Measurements from ENCODE around the gene MGAT5B.

The MGAT5B gene

GRCh38 chr17:76889323-76889722, 21.1 kb downstream of the MGAT5B start:
- Histone ChIP-seq H3K79me2 (ENCODE audit: control insufficient read depth, insufficient read depth, low read length, poor library complexity) (no peaks in the 10 kb centered on the region), H3K27me3 (ENCODE audit: insufficient read depth, low read length) (no peaks in the 10 kb centered on the region), H3K4me3 (ENCODE audit: low read depth, low read length) (no peak overlapping the region), H3K18ac (ENCODE audit: low read length) (no peak overlapping the region), H2AK5ac (ENCODE audit: low read length) (no peak overlapping the region), H3K4ac (ENCODE audit: low read depth, low read length) (no peak overlapping the region), H2BK5ac (ENCODE audit: low read depth, low read length, poor library complexity) (no peak overlapping the region), H3K4me2 (ENCODE audit: low read length) (no peak overlapping the region), H3K79me1 (ENCODE audit: low read length) (no peaks in the 10 kb centered on the region), H3K27ac (ENCODE audit: low read depth, low read length) (no peak overlapping the region), H4K8ac (ENCODE audit: low read depth, low read length) (no peak overlapping the region), H3K9me3 (ENCODE audit: insufficient read depth, low read depth, low read length) (no peaks in the 10 kb centered on the region), H2AFZ (ENCODE audit: insufficient read depth, low read length, poor library complexity) (no peak overlapping the region), H3K14ac (ENCODE audit: low read length) (no peak overlapping the region), H3K23ac (ENCODE audit: low read length) (no peak overlapping the region), H2BK12ac (ENCODE audit: low read length) (no peak overlapping the region), H3K36me3 (ENCODE audit: control insufficient read depth in 1 of 2, insufficient read depth in 2 of 2, low read length in 2 of 2) (no peaks in the 10 kb centered on the region), H4K12ac (ENCODE audit: low read depth, low read length) (no peak overlapping the region), H3K9ac (ENCODE audit: low read length) (no peak overlapping the region), H4K91ac (ENCODE audit: low read depth, low read length) (no peak overlapping the region), H3K4me1 (ENCODE audit: control insufficient read depth in 1 of 2, insufficient read depth in 2 of 2, low read length in 2 of 2) (no peaks in the 10 kb centered on the region), H2BK120ac (ENCODE audit: insufficient read depth, low read length, poor library complexity) (no peak overlapping the region)
- no peak for DNase-seq
- WGBS (ENCODE audit: extremely low coverage, insufficient coverage, insufficient read length) = no CpG with 5 or more reads among the region's 5 CpGs

DNA sequence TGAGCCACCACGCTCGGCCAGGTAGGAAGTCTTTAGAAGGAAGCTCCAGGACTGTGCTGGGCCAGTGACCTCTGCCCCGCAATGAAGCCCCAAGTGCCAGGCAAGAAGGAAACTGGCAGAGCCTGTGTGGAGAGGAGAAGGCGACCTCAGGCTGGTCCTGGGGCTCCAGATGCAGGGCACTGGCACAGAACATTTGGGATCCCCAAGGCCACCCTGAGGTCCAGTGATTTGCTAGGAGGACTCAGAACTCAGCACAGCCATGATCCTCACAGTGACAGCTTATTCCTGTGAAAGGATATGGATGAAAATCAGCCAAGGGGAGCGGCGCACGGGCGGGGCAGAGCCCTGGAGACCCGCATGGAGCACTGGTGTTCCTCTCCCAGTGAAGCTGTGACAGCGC, 24.1 kb downstream of the MGAT5B start:
- Histone ChIP-seq H4K12ac (ENCODE audit: low read depth, low read length) (no peak overlapping the region), H3K27ac (ENCODE audit: low read depth, low read length) (no peak overlapping the region), H2AK5ac (ENCODE audit: low read length) (no peak overlapping the region), H3K18ac (ENCODE audit: low read length) (no peak overlapping the region), H3K36me3 (ENCODE audit: control insufficient read depth in 1 of 2, insufficient read depth in 2 of 2, low read length in 2 of 2) (no peaks in the 10 kb centered on the region), H3K4me1 (ENCODE audit: control insufficient read depth in 1 of 2, insufficient read depth in 2 of 2, low read length in 2 of 2) (no peaks in the 10 kb centered on the region), H3K14ac (ENCODE audit: low read length) (no peak overlapping the region), H3K9ac (ENCODE audit: low read length) (no peak overlapping the region), H4K91ac (ENCODE audit: low read depth, low read length) (no peak overlapping the region), H3K4me2 (ENCODE audit: low read length) (no peak overlapping the region), H2BK120ac (ENCODE audit: insufficient read depth, low read length, poor library complexity) (no peak overlapping the region), H3K4me3 (ENCODE audit: low read depth, low read length) (no peak overlapping the region), H3K79me2 (ENCODE audit: control insufficient read depth, insufficient read depth, low read length, poor library complexity) (no peaks in the 10 kb centered on the region), H3K27me3 (ENCODE audit: insufficient read depth, low read length) (no peaks in the 10 kb centered on the region), H2AFZ (ENCODE audit: insufficient read depth, low read length, poor library complexity) (no peak overlapping the region), H3K4ac (ENCODE audit: low read depth, low read length) (no peak overlapping the region), H4K8ac (ENCODE audit: low read depth, low read length) (no peak overlapping the region), H2BK12ac (ENCODE audit: low read length) (no peak overlapping the region), H3K9me3 (ENCODE audit: insufficient read depth, low read depth, low read length) (peaks cover 3% of the 10 kb centered on the region), H2BK5ac (ENCODE audit: low read depth, low read length, poor library complexity) (no peak overlapping the region), H3K79me1 (ENCODE audit: low read length) (no peaks in the 10 kb centered on the region), H3K23ac (ENCODE audit: low read length) (no peak overlapping the region)
- no CpG with 5 or more reads among the region's 10 CpGs for WGBS (ENCODE audit: extremely low coverage, insufficient coverage, insufficient read length)
- no peak for DNase-seq

DNA sequence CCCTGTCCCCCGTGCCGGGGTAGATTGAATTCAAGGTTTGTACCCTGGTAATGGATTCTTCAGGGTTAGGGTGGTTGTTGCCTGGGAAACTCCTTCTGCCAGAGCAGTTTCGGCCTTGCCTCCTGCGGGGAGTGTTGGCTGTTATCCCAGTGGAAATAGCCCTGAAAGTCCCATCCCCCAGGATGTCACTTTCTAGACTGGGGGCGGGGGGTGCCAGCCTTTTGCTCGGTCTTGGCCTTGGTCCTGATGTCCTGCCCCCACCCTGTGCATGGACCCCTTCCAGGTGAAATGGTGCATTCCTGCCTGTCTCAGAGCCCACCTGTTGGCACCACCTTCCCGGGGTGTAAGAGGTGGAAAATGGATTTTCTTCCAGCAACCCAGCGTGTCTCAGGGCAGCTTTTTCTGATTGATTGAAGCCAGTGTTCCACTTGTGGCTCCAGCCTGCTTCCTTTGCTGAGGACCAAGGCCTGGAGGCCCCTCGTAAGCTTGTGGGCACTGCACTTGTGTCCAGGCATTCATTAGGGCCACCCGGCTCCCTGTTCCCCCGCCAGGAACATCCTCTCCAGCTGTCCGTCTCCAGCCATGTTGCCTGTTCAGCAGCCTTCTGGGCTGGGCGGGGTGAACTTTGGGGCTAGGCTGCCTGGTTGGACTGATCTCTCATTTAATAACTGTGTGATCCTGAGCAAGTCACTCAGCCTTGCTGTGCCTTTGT, 25.6 kb downstream of the MGAT5B start:
- no peak overlapping the region for H4K8ac ChIP-seq (ENCODE audit: low read depth, low read length)
- H3K18ac ChIP-seq (ENCODE audit: low read length) = no peak overlapping the region
- peaks cover 3% of the 10 kb centered on the region for H3K9me3 ChIP-seq (ENCODE audit: insufficient read depth, low read depth, low read length)
- H3K9ac ChIP-seq (ENCODE audit: low read length) = no peak overlapping the region
- no peaks in the 10 kb centered on the region for H3K79me1 ChIP-seq (ENCODE audit: low read length)
- no peak overlapping the region for H3K4me2 ChIP-seq (ENCODE audit: low read length)
- no peak overlapping the region for H2BK120ac ChIP-seq (ENCODE audit: insufficient read depth, low read length, poor library complexity)
- no peak overlapping the region for H3K4ac ChIP-seq (ENCODE audit: low read depth, low read length)
- H2BK5ac ChIP-seq (ENCODE audit: low read depth, low read length, poor library complexity) = no peak overlapping the region
- no peaks in the 10 kb centered on the region for H3K79me2 ChIP-seq (ENCODE audit: control insufficient read depth, insufficient read depth, low read length, poor library complexity)
- H4K12ac ChIP-seq (ENCODE audit: low read depth, low read length) = no peak overlapping the region
- H3K27ac ChIP-seq (ENCODE audit: low read depth, low read length) = no peak overlapping the region
- H2AK5ac ChIP-seq (ENCODE audit: low read length) = no peak overlapping the region
- no peak overlapping the region for H3K23ac ChIP-seq (ENCODE audit: low read length)
- WGBS (ENCODE audit: extremely low coverage, insufficient coverage, insufficient read length) = no CpG with 5 or more reads among the region's 13 CpGs
- H2BK12ac ChIP-seq (ENCODE audit: low read length) = no peak overlapping the region
- H3K4me3 ChIP-seq (ENCODE audit: low read depth, low read length) = no peak overlapping the region
- H2AFZ ChIP-seq (ENCODE audit: insufficient read depth, low read length, poor library complexity) = no peak overlapping the region
- DNase-seq = no peak
- no peaks in the 10 kb centered on the region for H3K4me1 ChIP-seq (ENCODE audit: control insufficient read depth in 1 of 2, insufficient read depth in 2 of 2, low read length in 2 of 2)
- H3K36me3 ChIP-seq (ENCODE audit: control insufficient read depth in 1 of 2, insufficient read depth in 2 of 2, low read length in 2 of 2) = no peaks in the 10 kb centered on the region
- H4K91ac ChIP-seq (ENCODE audit: low read depth, low read length) = no peak overlapping the region
- H3K14ac ChIP-seq (ENCODE audit: low read length) = no peak overlapping the region
- H3K27me3 ChIP-seq (ENCODE audit: insufficient read depth, low read length) = no peaks in the 10 kb centered on the region

GRCh38 chr17:76894842-76895241, 26.6 kb downstream of the MGAT5B start:
- H3K9ac ChIP-seq (ENCODE audit: low read length) = no peak overlapping the region
- H3K9me3 ChIP-seq (ENCODE audit: insufficient read depth, low read depth, low read length) = peaks cover 3% of the 10 kb centered on the region
- H3K14ac ChIP-seq (ENCODE audit: low read length) = no peak overlapping the region
- H3K4me3 ChIP-seq (ENCODE audit: low read depth, low read length) = peak overlapping the region; percentile 20
- H3K27me3 ChIP-seq (ENCODE audit: insufficient read depth, low read length) = no peaks in the 10 kb centered on the region
- H3K4ac ChIP-seq (ENCODE audit: low read depth, low read length) = no peak overlapping the region
- H2BK5ac ChIP-seq (ENCODE audit: low read depth, low read length, poor library complexity) = no peak overlapping the region
- H4K91ac ChIP-seq (ENCODE audit: low read depth, low read length) = no peak overlapping the region
- H2BK12ac ChIP-seq (ENCODE audit: low read length) = no peak overlapping the region
- H3K79me2 ChIP-seq (ENCODE audit: control insufficient read depth, insufficient read depth, low read length, poor library complexity) = no peaks in the 10 kb centered on the region
- no peak overlapping the region for H2AFZ ChIP-seq (ENCODE audit: insufficient read depth, low read length, poor library complexity)
- H3K27ac ChIP-seq (ENCODE audit: low read depth, low read length) = no peak overlapping the region
- H2BK120ac ChIP-seq (ENCODE audit: insufficient read depth, low read length, poor library complexity) = no peak overlapping the region
- no peak overlapping the region for H4K12ac ChIP-seq (ENCODE audit: low read depth, low read length)
- no peak overlapping the region for H2AK5ac ChIP-seq (ENCODE audit: low read length)
- no peaks in the 10 kb centered on the region for H3K4me1 ChIP-seq (ENCODE audit: control insufficient read depth in 1 of 2, insufficient read depth in 2 of 2, low read length in 2 of 2)
- H3K36me3 ChIP-seq (ENCODE audit: control insufficient read depth in 1 of 2, insufficient read depth in 2 of 2, low read length in 2 of 2) = no peaks in the 10 kb centered on the region
- H3K23ac ChIP-seq (ENCODE audit: low read length) = no peak overlapping the region
- no peak overlapping the region for H3K4me2 ChIP-seq (ENCODE audit: low read length)
- no peak for DNase-seq
- no peaks in the 10 kb centered on the region for H3K79me1 ChIP-seq (ENCODE audit: low read length)
- no peak overlapping the region for H3K18ac ChIP-seq (ENCODE audit: low read length)
- H4K8ac ChIP-seq (ENCODE audit: low read depth, low read length) = no peak overlapping the region
- WGBS (ENCODE audit: extremely low coverage, insufficient coverage, insufficient read length) = no CpG with 5 or more reads among the region's 11 CpGs
